B cell (primary cell): ENCODE measurements around the gene DYNC2I2. TPM values are rescaled to one million over a fixed set of nuclear protein-coding genes. Genes with fewer than 3 reads are reported as not detected.

Source experiments
- ATAC-seq: fragments of 200-7000 bp; cut with Tn5 transposase; one replicate; pipeline ENCODE4 v1.10.0; 2021; ENCODE audit warnings: low read depth, mild to moderate bottlenecking, moderate number of reproducible peaks, moderate library complexity
- CTCF ChIA-PET: fragments of 350-600 bp; sonication (Branson Sonifier 250); formaldehyde crosslinking; loops from one replicate; lab custom pipeline; 2021; ENCODE audit warnings: antibody characterized with exemption, inconsistent platforms; lab: Charles Lee
- POLR2A ChIA-PET: fragments of 350-600 bp; sonication (Branson Sonifier 250); formaldehyde crosslinking; loops from one replicate; lab custom pipeline; 2021; ENCODE audit warnings: antibody characterized with exemption; lab: Charles Lee
- DNase-seq: peaks from one replicate; pipeline ENCODE4 v3.0.0; 2013
- H2AFZ ChIP-seq: 2 replicates; pipeline ENCODE4 v1.6.1; 2012; ENCODE audit warnings: mild to moderate bottlenecking, low read depth, low read length; ENCODE audit not compliant: insufficient read depth, poor library complexity, severe bottlenecking
- H3K27ac ChIP-seq, 2 donors: 1 replicate in 1 of 2; 2 replicates in 1 of 2; pipeline ENCODE4 v1.5.1; 2012 to 2013; ENCODE audit warnings: low read length in 2 of 2, mild to moderate bottlenecking in 2 of 2, moderate library complexity in 1 of 2
- H3K27me3 ChIP-seq, 4 experiments: fragments of 200-600 bp in 1 of 4; sonication (generic) in 1 of 4; replicated peaks in 1 of 4; 1 replicate in 2 of 4; 2 replicates in 2 of 4; pipeline versions ENCODE4 v1.6.1 to v1.7.0; 2013 to 2016; ENCODE audit warnings: low read length in 3 of 4, mild to moderate bottlenecking in 2 of 4, mixed read lengths in 1 of 4, moderate library complexity in 1 of 4; ENCODE audit not compliant: insufficient read depth in 4 of 4, control insufficient read depth in 3 of 4; ENCODE audit errors: control extremely low read depth in 1 of 4
- H3K36me3 ChIP-seq, 2 experiments: replicated peaks in 1 of 2; 1 replicate in 1 of 2; 2 replicates in 1 of 2; pipeline versions ENCODE4 v1.6.1 to v1.7.1; 2013; ENCODE audit warnings: low read length in 1 of 2; ENCODE audit not compliant: insufficient read depth in 2 of 2, control insufficient read depth in 1 of 2; ENCODE audit errors: control extremely low read depth in 1 of 2, extremely low read depth in 1 of 2
- H3K4me1 ChIP-seq, 2 donors: fragments of 200-600 bp in 1 of 2; sonication (generic) in 1 of 2; 1 replicate in 1 of 2; 2 replicates in 1 of 2; pipeline versions ENCODE4 v1.5.1 to v1.6.1; 2013 to 2017; ENCODE audit warnings: low read length in 2 of 2; ENCODE audit not compliant: control insufficient read depth in 2 of 2, insufficient read depth in 2 of 2
- H3K4me2 ChIP-seq: replicated peaks from 2 replicates; pipeline ENCODE3; 2012; ENCODE audit warnings: mild to moderate bottlenecking, low read depth, low read length; ENCODE audit not compliant: poor library complexity, severe bottlenecking
- H3K4me3 ChIP-seq, 5 experiments: fragments of 200-600 bp in 1 of 5; sonication (generic) in 1 of 5; 1 replicate in 3 of 5; 2 replicates in 2 of 5; pipeline versions ENCODE4 v1.5.1 to v1.7.0; 2011 to 2016; ENCODE audit warnings: low read length in 4 of 5, mild to moderate bottlenecking in 4 of 5, low read depth in 2 of 5, control low read depth in 1 of 5, moderate library complexity in 1 of 5; ENCODE audit not compliant: insufficient read depth in 1 of 5; ENCODE audit errors: control extremely low read depth in 1 of 5, extremely low read depth in 1 of 5
- H3K79me2 ChIP-seq: fragments of 200-600 bp; sonication (generic); one replicate; pipeline ENCODE4 v1.6.0; 2016; ENCODE audit warnings: low read length; ENCODE audit not compliant: control insufficient read depth, insufficient read depth
- H3K9ac ChIP-seq: fragments of 200-600 bp; sonication (generic); 2 replicates; pipeline ENCODE4 v1.6.1; 2017; ENCODE audit warnings: mild to moderate bottlenecking, low read length, moderate library complexity
- H3K9me3 ChIP-seq, 3 donors: one replicate each; pipeline versions ENCODE4 v1.6.1 to v1.7.1; 2013; ENCODE audit warnings: low read length in 2 of 3; ENCODE audit not compliant: control insufficient read depth in 2 of 3, insufficient read depth in 1 of 3; ENCODE audit errors: control extremely low read depth in 1 of 3
- H4K20me1 ChIP-seq: 2 replicates; pipeline ENCODE4 v1.6.0; 2012; ENCODE audit warnings: mild to moderate bottlenecking, low read length; ENCODE audit not compliant: insufficient read depth, control insufficient read depth, poor library complexity, severe bottlenecking
- H3K27ac Mint-ChIP-seq: one replicate; pipeline ENCODE4 v1.8.0; 2021; ENCODE audit warnings: mixed read lengths
- H3K27me3 Mint-ChIP-seq: one replicate; pipeline ENCODE4 v1.8.0; 2021; ENCODE audit warnings: mixed read lengths
- H3K4me1 Mint-ChIP-seq: one replicate; pipeline ENCODE4 v1.8.0; 2021; ENCODE audit warnings: mixed read lengths
- H3K4me3 Mint-ChIP-seq: one replicate; pipeline ENCODE4 v1.8.0; 2021; ENCODE audit warnings: mixed read lengths
- H3K9me3 Mint-ChIP-seq: one replicate; pipeline ENCODE4 v1.8.0; 2022; ENCODE audit warnings: mixed read lengths; ENCODE audit not compliant: insufficient read depth
- CTCF ChIP-seq: fragments of 200-600 bp; IDR thresholded peaks from one replicate; pipeline ENCODE4 v1.8.0; 2022; ENCODE audit warnings: antibody characterized with exemption, mild to moderate bottlenecking
- EZH2 ChIP-seq: IDR thresholded peaks from 2 replicates; pipeline ENCODE4 v1.6.1; 2012; ENCODE audit warnings: borderline replicate concordance, low read depth, mild to moderate bottlenecking, moderate library complexity, low read length; ENCODE audit not compliant: insufficient read depth, poor library complexity, severe bottlenecking
- WGBS: methylation state at CpG from one replicate; pipeline ENCODE4 v1.1.5; 2013; ENCODE audit warnings: missing lambda C conversion rate; ENCODE audit not compliant: insufficient coverage; 5-methylcytosine and 5-hydroxymethylcytosine counted together
- intact Hi-C: fragments of 100-400 bp; cut with micrococcal nuclease; formaldehyde crosslinking; loops from one replicate; pipeline ENCODE4 v1.10.0; 2022
- polyA plus RNA-seq: library from polyadenylated mRNA; depleted of rRNA; stranded (reverse); fragments of >200 nt; gene quantifications from 2 replicates; pipeline ENCODE4 v1.2.3, GENCODE V29; 2012
- total RNA-seq, 2 donors: library from RNA; stranded (reverse); fragments of 120-200 nt in 1 of 2; gene quantifications; 1 replicate in 1 of 2; 2 replicates in 1 of 2; pipeline versions ENCODE4 v1.2.3 to v1.2.4, GENCODE V29; 2013 to 2022

Gene DYNC2I2
- total and polyA plus RNA-seq, 2 donors (not counting 1 experiment from before 2014, with no cell fraction given), result 76.6 to 109 TPM

DNA sequence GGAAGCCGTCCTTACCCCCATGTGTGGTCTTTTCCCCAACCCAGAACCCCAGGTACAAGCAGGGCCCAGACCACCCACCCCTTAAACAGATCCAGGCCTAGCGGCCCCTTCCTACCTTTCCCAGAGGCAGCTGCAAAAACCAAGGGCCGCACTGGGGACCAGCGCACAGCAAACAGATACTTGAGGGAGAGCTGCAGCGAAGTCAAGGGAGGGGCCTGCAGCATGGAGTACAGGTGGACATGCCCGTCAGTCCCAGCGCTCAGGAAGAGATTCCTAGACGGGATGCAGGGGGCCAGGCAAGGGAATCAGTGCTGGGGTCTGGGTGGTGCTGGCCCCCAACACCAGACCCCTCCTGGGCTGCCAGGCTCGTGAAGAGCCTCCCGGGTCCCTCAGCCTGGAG lies 22.5 kb downstream of the DYNC2I2 start:
- TF ChIP-seq EZH2, result no peak
- no peak for TF ChIP-seq CTCF
- no peak overlapping the region for H3K9ac ChIP-seq
- no peak overlapping the region for H3K4me2 ChIP-seq
- ChIA-PET POLR2A (no interaction called here), CTCF (no interaction called here)
- DNase-seq (no peak), ATAC-seq (no peak)
- H3K36me3 ChIP-seq, result peaks cover 0 to 69% of the 10 kb centered on the region in 2 experiments
- no peaks in the 10 kb centered on the region for H4K20me1 ChIP-seq
- H3K27me3 Mint-ChIP-seq, result no peaks in the 10 kb centered on the region
- intact Hi-C loops, result no loop called here
- H3K9me3 ChIP-seq, result no peaks in the 10 kb centered on the region
- no peaks in the 10 kb centered on the region for H3K79me2 ChIP-seq
- H2AFZ ChIP-seq, result no peak overlapping the region
- no peaks in the 10 kb centered on the region for H3K4me1 ChIP-seq
- H3K27me3 ChIP-seq, result no peaks in the 10 kb centered on the region
- H3K4me3 ChIP-seq, result no peak overlapping the region
- H3K4me3 Mint-ChIP-seq, result no peak overlapping the region
- no peaks in the 10 kb centered on the region for H3K9me3 Mint-ChIP-seq
- no peak overlapping the region for H3K27ac Mint-ChIP-seq
- no peaks in the 10 kb centered on the region for H3K4me1 Mint-ChIP-seq
- H3K27ac ChIP-seq, result no peak overlapping the region
- 93% methylated on average over 10 of the region's 10 CpGs for WGBS

- Mint-ChIP-seq H3K4me3 (no peak overlapping the region), H3K9me3 (no peaks in the 10 kb centered on the region)
Observed at GRCh38 chr9:128633601-128634000, 23.0 kb downstream of the DYNC2I2 start.

More at GRCh38 chr9:128633601-128634000, 23.0 kb downstream of the DYNC2I2 start:
- DNase-seq (no peak), ATAC-seq (no peak)
- H3K27ac ChIP-seq, result no peak overlapping the region
- ChIA-PET CTCF (no interaction called here), POLR2A (no interaction called here)
- Mint-ChIP-seq H3K4me1 (no peaks in the 10 kb centered on the region), H3K27ac (no peak overlapping the region), H3K27me3 (no peaks in the 10 kb centered on the region)
- TF ChIP-seq CTCF (no peak), EZH2 (no peak)
- intact Hi-C loops, result no loop called here
- H3K9me3 ChIP-seq, result no peaks in the 10 kb centered on the region
- H3K79me2 ChIP-seq, result no peaks in the 10 kb centered on the region
- H3K36me3 ChIP-seq, result peaks cover 0 to 70% of the 10 kb centered on the region in 2 experiments
- 98% methylated on average over 11 of the region's 11 CpGs for WGBS
- no peak overlapping the region for H3K4me2 ChIP-seq
- H4K20me1 ChIP-seq, result no peaks in the 10 kb centered on the region
- no peaks in the 10 kb centered on the region for H3K27me3 ChIP-seq
- no peaks in the 10 kb centered on the region for H3K4me1 ChIP-seq
- H3K4me3 ChIP-seq, result no peak overlapping the region
- H2AFZ ChIP-seq, result no peak overlapping the region
- no peak overlapping the region for H3K9ac ChIP-seq
